Adrenal gland (tissue), 12 donors: ENCODE results near the gene FGGY. TPM values are rescaled to one million over a fixed set of nuclear protein-coding genes. Genes with fewer than 3 reads are reported as not detected.

ENCODE experiments used
- DNase-seq, 7 donors: peaks; one replicate each; pipeline ENCODE4 v3.0.0-alpha.2; 2019 to 2020
- H3K27ac ChIP-seq, 5 donors: fragments of 200-600 bp; sonication (generic) in 4 of 5; 1 replicate in 3 of 5; 2 replicates in 2 of 5; pipeline versions ENCODE4 v1.5.1 to v1.8.0; 2016 to 2020; ENCODE audit warnings: mild to moderate bottlenecking in 1 of 5
- H3K27me3 ChIP-seq: fragments of 200-600 bp; 2 replicates; pipeline ENCODE4 v1.8.0; 2021
- H3K36me3 ChIP-seq, 2 donors: fragments of 200-600 bp; replicated peaks in 1 of 2; 1 replicate in 1 of 2; 2 replicates in 1 of 2; pipeline versions ENCODE4 v1.5.1 to v1.8.0; 2018 to 2022
- H3K4me1 ChIP-seq, 2 donors: fragments of 200-600 bp; replicated peaks in 1 of 2; 1 replicate in 1 of 2; 2 replicates in 1 of 2; pipeline versions ENCODE4 v1.5.1 to v1.8.0; 2018 to 2021
- H3K4me3 ChIP-seq, 4 donors: fragments of 200-600 bp; sonication (generic) in 3 of 4; one replicate each; pipeline ENCODE4 v1.5.1; 2016 to 2018
- H3K9me3 ChIP-seq, 3 donors: fragments of 200-600 bp; sonication (generic) in 1 of 3; replicated peaks in 1 of 3; 1 replicate in 2 of 3; 2 replicates in 1 of 3; pipeline versions ENCODE4 v1.5.1 to v1.8.0; 2016 to 2021
- CTCF ChIP-seq, 6 experiments: fragments of 450-650 bp in 4 of 6; fragments of 200-600 bp in 2 of 6; sonication (generic) in 1 of 6; IDR thresholded peaks; 1 replicate in 5 of 6; 2 replicates in 1 of 6; pipeline versions ENCODE4 v1.5.1 to v1.8.0; 2016 to 2021; ENCODE audit warnings: antibody characterized with exemption in 6 of 6, mild to moderate bottlenecking in 2 of 6, moderate library complexity in 1 of 6
- POLR2A ChIP-seq, 2 donors: fragments of 450-650 bp; IDR thresholded peaks; one replicate each; pipeline ENCODE4 v1.6.1; 2017; ENCODE audit warnings: antibody characterized with exemption in 2 of 2, mild to moderate bottlenecking in 2 of 2, moderate library complexity in 1 of 2
- WGBS, 4 donors: extraction: QIAGEN DNeasy Blood & Tissue Kit in 2 of 4; methylation state at CpG; one replicate each; pipeline versions ENCODE4 v1.1.5 to v1.1.7; 2013 to 2017; 5-methylcytosine and 5-hydroxymethylcytosine counted together
- intact Hi-C, 2 donors: fragments of 100-400 bp; cut with DNase I; formaldehyde crosslinking; loops; one replicate each; pipeline versions ENCODE4 v1.14.1 to v1.15.0; 2022 to 2023
- polyA plus RNA-seq, 3 donors: library from polyadenylated mRNA; stranded (reverse); fragments of 200-250 nt in 2 of 3; fragments of 350-450 nt in 1 of 3; fragmentation: Illumina TruSeq in 1 of 3; extraction: RNeasy Lipid Tissue Mini Kit (QIAGEN cat#74804) in 1 of 3; gene quantifications; one replicate each; pipeline ENCODE4 v1.2.3, GENCODE V29; 2013 to 2014
- total RNA-seq, 9 donors: library from RNA; depleted of rRNA in 4 of 9; stranded (reverse); fragments of >200 nt in 4 of 9; fragments of 120-200 nt in 1 of 9; fragmentation: NEBNext Ultra II Directional in 1 of 9; extraction: Animal tissue kit (Norgen Biotek cat#: 25700) in 1 of 9; gene quantifications; one replicate each; pipeline versions ENCODE4 v1.1.0 to v1.2.4, GENCODE V29; 2013 to 2023
- donor health status: healthy with polysubstance abuse.
- donor health status: Bipolar disorder and iron deficiency.
- donor health status: DM: yes; HTN: yes; CAD: no.
- donor health status: DM: no; HTN: no; CAD: no.
- donor health status: DM: no; HTN: no; CAD: no.
- donor health status: DM: yes; HTN: yes; CAD: no.

The FGGY gene
- total and polyA plus RNA-seq, 12 donors, result 7.4 to 75.5 (median 35.0) TPM

DNA sequence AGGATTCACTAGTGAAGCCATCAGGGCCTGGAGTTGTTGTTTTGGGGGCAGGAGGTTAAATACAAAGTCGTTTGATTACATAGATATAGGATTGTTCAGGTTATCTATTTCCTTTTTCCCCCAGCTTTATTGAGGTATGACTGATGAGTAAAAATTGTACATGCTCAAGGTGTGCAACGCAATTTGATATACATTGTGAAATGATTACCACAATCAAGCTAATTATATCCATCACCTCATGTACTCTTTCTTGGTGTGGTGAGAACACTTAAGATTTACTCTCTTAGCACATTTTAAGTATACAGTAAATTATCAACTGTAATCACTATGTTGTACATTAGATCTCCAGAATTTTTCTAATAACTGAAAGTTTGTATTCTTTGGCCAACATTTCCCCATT is 6.0 kb downstream of the FGGY start:
- Histone ChIP-seq H3K27me3 (no peaks in the 10 kb centered on the region), H3K9me3 (peaks cover 0 to 9% (median 8%) of the 10 kb centered on the region in 3 donors), H3K27ac (no peak overlapping the region), H3K4me1 (peaks cover 2 to 14% of the 10 kb centered on the region in 2 donors), H3K4me3 (no peak overlapping the region), H3K36me3 (no peaks in the 10 kb centered on the region)
- no peak for DNase-seq
- no peak for TF ChIP-seq POLR2A (IDR thresholded peaks at IDR 0.05)
- no peak for TF ChIP-seq CTCF (IDR thresholded peaks at IDR 0.05)
- intact Hi-C loops, result no loop called here
- 61 to 94% (median 90%) methylated on average over 2 of the region's 2 CpGs for WGBS, 4 donors

GRCh38 chr1:59305188-59305587 is 8.3 kb downstream of the FGGY start:
- Histone ChIP-seq H3K27me3 (no peaks in the 10 kb centered on the region), H3K27ac (no peak overlapping the region), H3K9me3 (peaks cover 0 to 9% (median 8%) of the 10 kb centered on the region in 3 donors), H3K36me3 (no peaks in the 10 kb centered on the region), H3K4me1 (peaks cover 12 to 19% of the 10 kb centered on the region in 2 donors), H3K4me3 (no peak overlapping the region)
- intact Hi-C loops, result no loop called here
- TF ChIP-seq POLR2A (IDR thresholded peaks at IDR 0.05), result no peak
- no peak for TF ChIP-seq CTCF (IDR thresholded peaks at IDR 0.05)
- DNase-seq, result no peak

- TF ChIP-seq CTCF (IDR thresholded peaks at IDR 0.05), result no peak
- no peak for DNase-seq
- peaks cover 0 to 9% (median 8%) of the 10 kb centered on the region in 3 donors for H3K9me3 ChIP-seq
- no peak overlapping the region for H3K4me3 ChIP-seq
- intact Hi-C loops, result no loop called here
- no peaks in the 10 kb centered on the region for H3K27me3 ChIP-seq
- no peaks in the 10 kb centered on the region for H3K36me3 ChIP-seq
- peaks cover 18 to 22% of the 10 kb centered on the region in 2 donors for H3K4me1 ChIP-seq
- H3K27ac ChIP-seq, result no peak overlapping the region
Observed at GRCh38 chr1:59307591-59307990, 10.7 kb downstream of the FGGY start.

DNA sequence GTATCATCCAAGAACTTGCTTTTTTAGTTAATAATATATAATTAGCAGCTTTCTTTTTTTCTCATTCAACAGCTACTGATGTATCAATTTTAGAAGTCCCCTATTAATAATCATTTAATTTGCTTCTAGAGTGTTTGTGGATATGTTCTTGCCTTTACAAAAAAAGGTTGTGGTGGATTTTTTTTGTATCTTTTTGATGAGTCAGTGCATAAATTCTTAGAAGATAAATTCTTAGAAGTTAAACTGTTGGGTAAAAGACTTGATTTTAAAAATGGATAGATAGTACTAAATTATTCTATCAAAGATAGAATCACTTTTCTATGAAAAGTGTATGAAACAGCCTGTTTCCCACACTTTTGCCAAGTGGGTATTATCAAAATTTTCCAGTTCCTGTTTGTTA is 11.9 kb downstream of the FGGY start:
- no peaks in the 10 kb centered on the region for H3K36me3 ChIP-seq
- intact Hi-C loops, result no loop called here
- H3K4me1 ChIP-seq, result peaks cover 18 to 22% of the 10 kb centered on the region in 2 donors
- DNase-seq, result no peak
- TF ChIP-seq CTCF (IDR thresholded peaks at IDR 0.05) (no peak), POLR2A (IDR thresholded peaks at IDR 0.05) (no peak)
- no peak overlapping the region for H3K4me3 ChIP-seq
- H3K27me3 ChIP-seq, result no peaks in the 10 kb centered on the region
- H3K9me3 ChIP-seq, result peaks cover 0 to 9% (median 8%) of the 10 kb centered on the region in 3 donors
- no peak overlapping the region for H3K27ac ChIP-seq
